Chondrocyte (in vitro differentiated cells): ENCODE measurements around the gene PRRC1. TPM values are rescaled to one million over a fixed set of nuclear protein-coding genes. Genes with fewer than 3 reads are reported as not detected.
"Not testable (repeated sequence)": the region's sequence is repeated elsewhere in the genome, so short reads cannot be mapped to it uniquely, and the experiment has no call there.

Source experiments
- DNase-seq: peaks from one replicate; pipeline ENCODE4 v3.0.0; 2021; ENCODE audit warnings: mixed read lengths, low spot score
- H3K27ac Mint-ChIP-seq: one replicate; pipeline ENCODE4 v1.8.0; 2021; ENCODE audit warnings: mild to moderate bottlenecking, moderate library complexity, mixed read lengths; ENCODE audit not compliant: unreplicated experiment
- H3K27me3 Mint-ChIP-seq: 2 replicates; pipeline ENCODE4 v1.8.0; 2021; ENCODE audit warnings: low read depth, mixed read lengths
- H3K36me3 Mint-ChIP-seq: 2 replicates; pipeline ENCODE4 v1.8.0; 2021; ENCODE audit warnings: low read depth, mixed read lengths
- H3K4me1 Mint-ChIP-seq: 2 replicates; pipeline ENCODE4 v1.8.0; 2021; ENCODE audit warnings: low read depth, mild to moderate bottlenecking, mixed read lengths
- H3K4me3 Mint-ChIP-seq: one replicate; pipeline ENCODE4 v1.8.0; 2021; ENCODE audit warnings: mild to moderate bottlenecking, moderate library complexity, mixed read lengths; ENCODE audit not compliant: unreplicated experiment
- H3K9me3 Mint-ChIP-seq: 2 replicates; pipeline ENCODE4 v1.8.0; 2021; ENCODE audit warnings: low read depth, mixed read lengths
- CTCF ChIP-seq: fragments of 200-600 bp; sonication (generic); IDR thresholded peaks from 2 replicates; pipeline ENCODE4 v1.5.0; 2021; ENCODE audit warnings: antibody characterized with exemption, mild to moderate bottlenecking, moderate library complexity
- total RNA-seq: library from RNA; stranded (reverse); gene quantifications from 3 replicates; pipeline ENCODE4 v1.2.1, GENCODE V29; 2021

The PRRC1 gene
- total RNA-seq, 1 donor from 2014 or later = 109 TPM

GRCh38 chr5:127565586-127566270 lies 48.3 kb downstream of the PRRC1 start:
- H3K36me3 Mint-ChIP-seq = peaks cover 2% of the 10 kb centered on the region
- no peak overlapping the region for H3K27ac Mint-ChIP-seq
- peaks cover 26% of the 10 kb centered on the region for H3K4me1 Mint-ChIP-seq
- no peak for TF ChIP-seq CTCF
- DNase-seq = no peak
- no peaks in the 10 kb centered on the region for H3K9me3 Mint-ChIP-seq
- peaks cover 19% of the 10 kb centered on the region for H3K27me3 Mint-ChIP-seq
- no peak overlapping the region for H3K4me3 Mint-ChIP-seq

- Mint-ChIP-seq H3K9me3 (no peaks in the 10 kb centered on the region), H3K4me3 (no peak overlapping the region), H3K4me1 (peaks cover 14% of the 10 kb centered on the region), H3K36me3 (peaks cover 2% of the 10 kb centered on the region), H3K27ac (no peak overlapping the region), H3K27me3 (peaks cover 20% of the 10 kb centered on the region)
- no peak for TF ChIP-seq CTCF
- DNase-seq = no peak
These were observed 49.8 kb downstream of the PRRC1 start for GRCh38 chr5:127567026-127567768.

- H3K4me1 Mint-ChIP-seq = peaks cover 8% of the 10 kb centered on the region
- no peak for TF ChIP-seq CTCF
- H3K36me3 Mint-ChIP-seq = peaks cover 2% of the 10 kb centered on the region
- H3K9me3 Mint-ChIP-seq = no peaks in the 10 kb centered on the region
- DNase-seq = no peak
- H3K27ac Mint-ChIP-seq = no peak overlapping the region
- peaks cover 20% of the 10 kb centered on the region for H3K27me3 Mint-ChIP-seq
- H3K4me3 Mint-ChIP-seq = no peak overlapping the region
These were observed 50.7 kb downstream of the PRRC1 start for GRCh38 chr5:127568166-127568565.

GRCh38 chr5:127569471-127569870 lies 52.0 kb downstream of the PRRC1 start:
- H3K36me3 Mint-ChIP-seq, H3K9me3 Mint-ChIP-seq, H3K4me1 Mint-ChIP-seq, DNase-seq, H3K4me3 Mint-ChIP-seq, H3K27ac Mint-ChIP-seq: not testable (repeated sequence)
- peaks cover 20% of the 10 kb centered on the region for H3K27me3 Mint-ChIP-seq

- H3K9me3 Mint-ChIP-seq = peaks cover 11% of the 10 kb centered on the region
- H3K4me1 Mint-ChIP-seq = peaks cover under 1% of the 10 kb centered on the region
- H3K4me3 Mint-ChIP-seq = no peak overlapping the region
- H3K36me3 Mint-ChIP-seq = peaks cover 2% of the 10 kb centered on the region
- no peak for TF ChIP-seq CTCF
- no peak overlapping the region for H3K27ac Mint-ChIP-seq
- peaks cover 12% of the 10 kb centered on the region for H3K27me3 Mint-ChIP-seq
- no peak for DNase-seq
These were observed 54.1 kb downstream of the PRRC1 start for GRCh38 chr5:127571314-127572131.
